Measurements from ENCODE around the gene TMED3.

TMED3 gene

DNA sequence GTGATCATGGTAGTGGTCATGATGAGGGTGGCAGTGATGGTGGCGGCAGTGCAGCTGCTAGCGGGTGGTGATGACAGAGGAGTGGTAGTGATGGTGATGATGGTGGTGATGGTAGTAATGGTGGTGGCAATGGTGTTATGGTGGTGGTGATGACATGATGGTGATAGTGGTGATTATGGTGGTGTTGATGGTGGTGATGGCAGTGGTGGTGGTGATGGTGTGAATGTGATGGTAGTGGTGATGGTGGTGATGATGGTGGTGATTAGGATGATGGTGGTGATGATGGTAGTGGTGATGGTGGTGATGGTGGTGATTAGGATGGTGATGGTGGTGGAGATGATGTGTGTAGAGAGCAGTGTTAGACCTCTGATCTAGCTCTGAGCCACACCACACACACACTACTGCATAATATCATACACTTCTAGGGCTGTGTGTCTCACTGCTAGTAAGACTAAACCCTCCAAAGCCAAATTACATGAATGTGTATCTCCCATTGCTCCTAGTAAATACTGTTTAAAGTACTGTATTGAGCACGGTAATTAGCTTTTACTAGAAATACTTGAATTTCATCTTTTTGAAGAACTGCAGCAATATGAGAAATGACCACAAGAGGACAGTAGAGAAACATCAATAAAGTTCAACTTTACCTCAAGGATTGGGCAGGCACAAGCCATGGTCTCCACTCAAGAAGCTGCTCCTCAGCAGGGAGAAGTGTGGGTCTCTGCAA, 28.8 kb downstream of the TMED3 start:
- Mint-ChIP-seq H3K4me1 (ENCODE audit: low read depth) (no peaks in the 10 kb centered on the region), H3K27me3 (ENCODE audit: low read depth) (no peaks in the 10 kb centered on the region), H3K9me3 (no peaks in the 10 kb centered on the region), H3K4me3 (no peak overlapping the region), H3K27ac (no peak overlapping the region), H3K36me3 (ENCODE audit: low read depth) (no peaks in the 10 kb centered on the region)

DNA sequence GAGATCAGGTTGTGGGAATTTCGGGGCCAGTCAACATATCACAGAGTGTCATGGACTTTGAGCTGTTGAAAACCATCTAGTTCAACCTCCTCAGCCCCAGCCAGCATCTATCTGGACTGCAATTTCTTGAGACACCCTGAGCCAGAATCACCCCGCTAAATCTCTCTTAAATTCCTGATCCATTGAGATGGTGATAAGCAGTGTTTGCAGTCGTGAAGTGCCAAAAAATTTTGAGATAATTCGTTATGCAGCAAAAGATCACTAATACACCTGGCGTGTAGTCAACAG, 29.3 kb downstream of the TMED3 start:
- Mint-ChIP-seq H3K9me3 (no peaks in the 10 kb centered on the region), H3K27ac (no peak overlapping the region), H3K4me3 (no peak overlapping the region)

DNA sequence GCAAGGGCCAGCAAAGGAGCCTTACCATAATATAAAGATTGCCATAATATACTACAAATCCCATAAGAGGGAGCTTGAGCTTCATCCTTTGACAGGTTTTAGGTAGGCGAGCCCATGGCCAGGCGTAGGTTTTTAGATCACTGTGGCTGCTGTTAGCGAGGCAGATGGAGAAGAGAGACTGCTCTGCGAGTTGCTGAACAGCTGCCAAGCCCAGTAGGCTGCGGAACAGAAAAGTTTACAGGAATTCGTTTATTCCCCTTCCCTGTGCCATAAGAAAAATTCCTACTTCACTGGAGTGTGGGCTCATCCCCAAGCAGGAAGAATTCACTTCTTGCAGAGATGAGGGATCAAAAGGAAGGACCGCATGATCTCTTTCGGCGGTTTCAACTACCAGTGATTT, 30.5 kb downstream of the TMED3 start:
- no peaks in the 10 kb centered on the region for H3K4me1 Mint-ChIP-seq (ENCODE audit: low read depth)
- H3K36me3 Mint-ChIP-seq (ENCODE audit: low read depth): no peaks in the 10 kb centered on the region
- no peaks in the 10 kb centered on the region for H3K9me3 Mint-ChIP-seq

More for the DNA sequence above, 29.3 kb downstream of the TMED3 start:
- H3K27me3 Mint-ChIP-seq (ENCODE audit: low read depth): no peaks in the 10 kb centered on the region
- no peaks in the 10 kb centered on the region for H3K36me3 Mint-ChIP-seq (ENCODE audit: low read depth)
- no peaks in the 10 kb centered on the region for H3K4me1 Mint-ChIP-seq (ENCODE audit: low read depth)

DNA sequence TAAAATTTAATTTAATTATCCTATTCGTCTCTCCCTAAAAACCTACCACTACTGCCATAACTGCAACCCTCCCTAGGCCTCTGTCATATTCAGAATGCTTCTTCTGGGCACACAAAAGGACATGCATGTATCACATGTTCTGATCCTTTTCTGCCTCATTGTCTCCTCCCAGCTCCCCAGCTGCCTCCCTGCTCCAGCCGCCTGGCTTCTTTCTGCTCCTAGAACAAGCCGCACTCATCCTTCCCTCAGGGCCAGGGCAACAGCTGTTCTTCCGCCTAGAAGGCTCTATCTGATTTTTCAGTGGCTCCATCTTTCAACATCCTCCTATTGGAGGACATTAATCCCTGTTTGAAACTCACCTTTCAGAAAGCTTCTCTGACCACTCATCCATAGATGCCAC, 38.6 kb downstream of the TMED3 start:
- Mint-ChIP-seq H3K4me3 (no peak overlapping the region), H3K4me1 (ENCODE audit: low read depth) (no peaks in the 10 kb centered on the region), H3K27me3 (ENCODE audit: low read depth) (no peaks in the 10 kb centered on the region), H3K36me3 (ENCODE audit: low read depth) (no peaks in the 10 kb centered on the region), H3K27ac (no peak overlapping the region), H3K9me3 (no peaks in the 10 kb centered on the region)

More for the DNA sequence above, 30.5 kb downstream of the TMED3 start:
- Mint-ChIP-seq H3K27me3 (ENCODE audit: low read depth) (no peaks in the 10 kb centered on the region), H3K27ac (no peak overlapping the region), H3K4me3 (no peak overlapping the region)

DNA sequence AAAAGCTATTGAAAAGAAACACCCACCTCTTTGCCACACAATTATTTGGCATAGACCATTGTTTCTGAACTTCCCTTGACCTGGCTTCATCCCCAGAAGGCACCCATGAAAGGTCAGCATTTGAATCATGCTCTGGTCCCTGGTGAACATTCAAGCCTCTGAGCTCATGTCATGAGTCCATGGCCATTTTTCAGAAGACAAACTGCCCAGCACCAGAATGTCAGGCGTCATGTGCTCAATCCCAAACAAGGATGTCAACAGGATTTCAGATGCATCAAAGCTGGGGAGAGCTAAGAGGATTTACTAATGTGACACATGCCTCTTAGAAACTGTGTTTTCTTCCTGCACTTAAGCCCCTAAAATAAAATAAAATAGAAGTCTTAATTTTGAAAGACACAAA, 41.3 kb downstream of the TMED3 start:
- no peak overlapping the region for H3K4me3 Mint-ChIP-seq
- H3K27me3 Mint-ChIP-seq (ENCODE audit: low read depth): no peaks in the 10 kb centered on the region
- H3K4me1 Mint-ChIP-seq (ENCODE audit: low read depth): no peaks in the 10 kb centered on the region
- H3K27ac Mint-ChIP-seq: no peak overlapping the region
- no peaks in the 10 kb centered on the region for H3K9me3 Mint-ChIP-seq
- no peaks in the 10 kb centered on the region for H3K36me3 Mint-ChIP-seq (ENCODE audit: low read depth)

DNA sequence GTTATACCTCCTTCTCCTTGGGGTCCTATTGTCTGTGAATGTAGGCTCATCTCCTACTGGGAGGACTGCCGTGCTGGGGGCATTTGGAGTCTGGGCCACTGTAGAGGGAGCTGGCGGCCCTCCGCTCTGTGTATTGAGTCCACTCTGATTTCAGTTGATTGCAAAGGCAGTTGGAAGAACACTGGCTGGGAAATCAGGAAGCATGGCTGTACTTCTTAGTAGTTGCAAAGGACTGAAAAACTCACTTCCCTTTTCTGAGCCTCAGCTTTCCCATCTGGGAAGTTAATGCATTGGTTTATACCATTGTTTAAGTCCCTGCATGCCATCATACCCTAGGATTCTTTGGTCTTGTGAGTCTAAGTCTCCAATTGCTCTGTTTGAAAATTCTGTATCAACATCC, 46.7 kb downstream of the TMED3 start:
- no peaks in the 10 kb centered on the region for H3K9me3 Mint-ChIP-seq
- H3K27ac Mint-ChIP-seq: no peak overlapping the region
- H3K4me1 Mint-ChIP-seq (ENCODE audit: low read depth): no peaks in the 10 kb centered on the region
- no peaks in the 10 kb centered on the region for H3K27me3 Mint-ChIP-seq (ENCODE audit: low read depth)
- no peak overlapping the region for H3K4me3 Mint-ChIP-seq
- H3K36me3 Mint-ChIP-seq (ENCODE audit: low read depth): no peaks in the 10 kb centered on the region

DNA sequence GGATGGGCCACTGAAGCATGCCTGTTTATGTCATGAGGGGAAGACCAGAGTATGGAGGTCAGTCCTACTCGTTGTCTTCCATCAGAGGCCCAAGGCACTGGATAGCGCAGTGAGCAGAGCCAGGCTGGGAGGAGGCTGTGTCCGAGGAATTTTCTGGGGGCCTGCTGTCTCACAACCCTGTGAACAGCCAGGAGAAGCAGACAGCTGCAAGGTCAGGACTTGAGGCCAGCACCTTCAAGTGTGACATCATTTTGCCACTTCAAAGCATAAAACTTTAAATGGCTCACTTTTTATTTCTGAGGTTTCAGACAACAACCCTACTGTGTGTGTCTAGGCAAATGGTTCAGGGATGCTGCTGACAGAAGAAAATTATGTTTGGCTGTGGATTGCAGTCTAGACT, 47.2 kb downstream of the TMED3 start:
- Mint-ChIP-seq H3K4me1 (ENCODE audit: low read depth) (no peaks in the 10 kb centered on the region), H3K27me3 (ENCODE audit: low read depth) (no peaks in the 10 kb centered on the region), H3K27ac (no peak overlapping the region), H3K36me3 (ENCODE audit: low read depth) (no peaks in the 10 kb centered on the region), H3K9me3 (no peaks in the 10 kb centered on the region), H3K4me3 (no peak overlapping the region)

DNA sequence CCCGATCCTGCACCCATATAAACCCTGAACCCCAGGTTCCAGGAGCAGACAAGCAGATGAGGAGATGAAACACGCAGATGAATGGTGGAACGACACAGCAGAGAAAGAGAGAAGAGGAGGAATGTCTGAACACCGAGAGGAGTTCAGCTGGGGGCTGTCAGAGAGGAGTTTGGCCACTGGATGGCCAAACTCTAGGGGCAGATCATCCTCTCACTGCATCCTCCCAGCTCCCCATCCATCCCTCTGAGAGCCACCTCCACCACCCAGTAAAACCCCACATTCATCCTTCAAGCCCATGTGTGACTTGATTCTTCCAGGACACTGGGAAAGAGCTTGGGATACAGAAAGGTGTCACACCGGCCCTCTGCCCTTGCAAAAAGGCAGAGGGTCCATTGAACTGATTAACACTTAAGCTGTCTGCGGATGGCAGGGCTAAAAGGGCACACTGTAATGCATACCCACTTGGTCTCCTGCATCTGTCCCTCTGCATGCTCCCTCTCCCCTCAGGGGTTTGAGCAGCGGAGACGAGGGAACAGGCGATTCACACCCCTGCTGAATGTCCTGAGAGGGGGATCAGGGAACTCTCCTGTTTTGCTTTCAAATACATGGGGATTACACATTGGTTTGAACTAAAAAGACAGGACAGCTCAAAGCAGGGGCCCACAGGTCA, 53.8 kb downstream of the TMED3 start:
- Mint-ChIP-seq H3K9me3 (no peaks in the 10 kb centered on the region), H3K4me1 (ENCODE audit: low read depth) (no peaks in the 10 kb centered on the region), H3K36me3 (ENCODE audit: low read depth) (no peaks in the 10 kb centered on the region), H3K4me3 (no peak overlapping the region), H3K27ac (no peak overlapping the region), H3K27me3 (ENCODE audit: low read depth) (no peaks in the 10 kb centered on the region)

DNA sequence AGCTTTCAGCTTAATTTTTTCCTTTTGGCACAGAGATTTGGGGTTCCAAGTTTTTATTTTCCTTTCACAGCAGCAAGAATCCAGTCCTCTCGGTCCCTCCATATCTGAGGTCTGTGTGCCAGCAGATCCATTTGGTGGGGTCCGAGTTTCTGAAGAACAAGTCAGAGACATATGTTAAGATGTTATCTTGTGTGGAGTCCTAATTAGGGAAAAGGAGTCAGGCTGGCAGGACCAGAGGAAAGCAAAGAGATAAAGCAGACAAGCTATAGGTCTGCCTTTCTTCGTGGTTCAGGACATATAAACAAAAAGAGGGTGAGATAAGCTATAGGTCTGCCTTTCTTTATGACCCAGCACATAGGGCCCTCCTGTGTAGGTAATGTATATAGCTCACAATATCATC, 54.9 kb downstream of the TMED3 start:
- Mint-ChIP-seq H3K27me3 (ENCODE audit: low read depth) (no peaks in the 10 kb centered on the region), H3K4me3 (no peak overlapping the region), H3K4me1 (ENCODE audit: low read depth) (no peaks in the 10 kb centered on the region), H3K9me3 (no peaks in the 10 kb centered on the region), H3K36me3 (ENCODE audit: low read depth) (no peaks in the 10 kb centered on the region), H3K27ac (no peak overlapping the region)

DNA sequence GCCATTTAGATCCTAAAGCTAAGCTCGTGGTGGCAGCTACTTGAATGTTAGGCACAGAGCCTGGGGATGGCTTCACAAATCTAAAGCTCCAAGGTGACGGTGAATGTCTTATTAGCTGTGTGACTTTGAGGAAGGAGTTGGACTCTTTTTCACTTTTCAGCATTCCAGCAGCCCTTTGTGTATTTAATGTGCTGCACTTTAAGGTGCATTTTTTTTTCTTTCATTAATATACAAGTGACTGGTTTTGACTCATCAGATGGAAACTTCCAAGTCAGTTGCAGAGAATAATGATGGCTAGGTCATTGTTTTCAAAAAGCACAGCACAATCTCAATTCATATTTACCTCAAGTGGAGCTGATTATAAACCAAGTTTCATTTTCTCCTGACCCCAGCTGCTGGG, 55.8 kb downstream of the TMED3 start:
- H3K27me3 Mint-ChIP-seq (ENCODE audit: low read depth): no peaks in the 10 kb centered on the region
- no peaks in the 10 kb centered on the region for H3K4me1 Mint-ChIP-seq (ENCODE audit: low read depth)
- H3K9me3 Mint-ChIP-seq: no peaks in the 10 kb centered on the region
- H3K36me3 Mint-ChIP-seq (ENCODE audit: low read depth): no peaks in the 10 kb centered on the region
- no peak overlapping the region for H3K4me3 Mint-ChIP-seq
- no peak overlapping the region for H3K27ac Mint-ChIP-seq

DNA sequence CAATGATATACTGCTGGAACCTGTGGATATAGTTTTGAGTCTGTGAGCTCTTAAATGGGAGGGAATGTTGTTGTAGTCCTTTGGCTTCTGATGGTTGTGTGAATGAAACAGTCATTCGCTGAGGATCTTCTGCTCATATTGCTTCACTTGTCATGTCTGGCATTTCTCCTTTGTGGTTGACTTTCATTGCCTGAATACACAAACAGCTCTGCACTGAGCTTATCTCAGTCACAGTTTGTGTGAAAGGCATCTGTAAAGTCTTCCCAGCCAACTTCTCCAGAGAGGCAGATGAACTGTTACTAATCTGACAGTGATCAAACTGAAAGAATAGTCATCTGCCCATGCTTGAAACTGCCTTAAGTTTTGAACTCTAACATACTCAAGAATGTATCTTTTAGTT, 59.8 kb downstream of the TMED3 start:
- Mint-ChIP-seq H3K27ac (no peak overlapping the region), H3K9me3 (no peaks in the 10 kb centered on the region), H3K4me3 (no peak overlapping the region), H3K36me3 (ENCODE audit: low read depth) (no peaks in the 10 kb centered on the region), H3K4me1 (ENCODE audit: low read depth) (no peaks in the 10 kb centered on the region), H3K27me3 (ENCODE audit: low read depth) (no peaks in the 10 kb centered on the region)

DNA sequence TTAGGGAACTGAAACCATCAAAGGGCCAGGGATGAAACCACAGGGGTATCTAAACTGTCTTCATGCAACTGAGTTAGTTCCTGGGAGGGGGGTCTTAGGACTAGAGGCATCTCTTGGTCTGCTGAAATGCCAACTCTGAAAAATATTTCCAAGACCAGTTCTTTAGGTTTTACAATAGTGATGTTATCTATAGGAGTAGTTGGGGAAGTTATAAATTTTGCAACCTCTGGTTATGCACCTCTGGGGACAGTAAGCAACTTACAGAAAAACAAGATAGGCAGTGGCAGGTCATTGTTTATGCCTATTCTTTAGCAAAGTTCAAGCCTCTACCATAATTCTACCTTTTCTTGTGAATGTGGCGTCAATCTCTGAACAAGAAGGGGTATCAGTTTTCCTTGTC, 60.7 kb downstream of the TMED3 start:
- no peak overlapping the region for H3K27ac Mint-ChIP-seq
- H3K27me3 Mint-ChIP-seq (ENCODE audit: low read depth): no peaks in the 10 kb centered on the region
- no peaks in the 10 kb centered on the region for H3K9me3 Mint-ChIP-seq
- no peak overlapping the region for H3K4me3 Mint-ChIP-seq
- no peaks in the 10 kb centered on the region for H3K4me1 Mint-ChIP-seq (ENCODE audit: low read depth)
- no peaks in the 10 kb centered on the region for H3K36me3 Mint-ChIP-seq (ENCODE audit: low read depth)

DNA sequence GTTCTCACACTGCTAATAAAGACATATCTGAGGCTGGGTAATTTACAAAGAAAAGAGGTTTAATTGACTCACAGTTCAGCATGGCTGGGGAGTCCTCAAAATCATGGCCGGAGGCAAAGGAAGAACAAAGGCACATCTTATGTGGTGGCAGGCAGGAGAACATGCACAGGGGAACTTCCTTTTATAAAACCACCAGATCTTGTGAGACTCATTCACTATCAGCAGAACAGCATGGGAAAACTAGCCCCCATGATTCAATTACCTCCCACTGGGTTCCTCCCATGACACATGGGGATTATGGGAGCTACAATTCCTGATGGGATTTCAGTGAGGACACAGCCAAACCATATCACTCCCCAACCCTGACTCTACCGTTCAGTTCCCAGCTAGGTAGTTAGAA, 61.5 kb downstream of the TMED3 start:
- H3K27me3 Mint-ChIP-seq (ENCODE audit: low read depth): no peaks in the 10 kb centered on the region
- H3K4me3 Mint-ChIP-seq: no peak overlapping the region
- no peaks in the 10 kb centered on the region for H3K4me1 Mint-ChIP-seq (ENCODE audit: low read depth)
- H3K36me3 Mint-ChIP-seq (ENCODE audit: low read depth): no peaks in the 10 kb centered on the region
- H3K9me3 Mint-ChIP-seq: no peaks in the 10 kb centered on the region
- no peak overlapping the region for H3K27ac Mint-ChIP-seq

Measured in T-helper 1 cell treated with Interleukin-12 subunit alpha and Interleukin-12 subunit beta and Interleukin-4 antibody, amounts not matched to agents 30 μg/mL and 1 μg/mL, for 36 hours (primary cell).